SKM-1 (cell line): ENCODE measurements around the gene EEFSEC.

Experiments
- DNase-seq: peaks from one replicate; lab custom pipeline; 2025; ENCODE audit not compliant: unreplicated experiment; lab: John Stamatoyannopoulos, UW

EEFSEC gene

DNA sequence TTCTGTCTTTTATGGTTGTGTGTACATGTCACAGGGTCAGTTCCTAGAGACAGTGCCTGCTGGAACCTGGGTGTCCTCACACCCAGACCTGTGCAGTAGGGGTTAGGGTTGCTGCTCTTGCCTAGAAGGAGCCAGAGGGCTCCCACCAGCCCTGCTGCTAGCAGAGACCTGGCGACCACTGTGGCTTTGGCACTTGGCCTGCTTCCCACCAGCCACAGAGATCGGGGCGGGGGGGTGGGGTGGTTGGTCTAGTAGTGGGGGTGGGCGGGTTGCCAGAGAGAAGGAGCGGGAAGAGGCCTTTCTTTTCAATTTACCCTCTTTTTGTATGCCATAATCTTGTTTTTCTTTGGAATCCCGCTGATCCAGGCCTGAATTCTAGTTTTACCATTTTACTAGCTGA lies 29.4 kb downstream of the EEFSEC start:
- DNase-seq = no peak

DNA sequence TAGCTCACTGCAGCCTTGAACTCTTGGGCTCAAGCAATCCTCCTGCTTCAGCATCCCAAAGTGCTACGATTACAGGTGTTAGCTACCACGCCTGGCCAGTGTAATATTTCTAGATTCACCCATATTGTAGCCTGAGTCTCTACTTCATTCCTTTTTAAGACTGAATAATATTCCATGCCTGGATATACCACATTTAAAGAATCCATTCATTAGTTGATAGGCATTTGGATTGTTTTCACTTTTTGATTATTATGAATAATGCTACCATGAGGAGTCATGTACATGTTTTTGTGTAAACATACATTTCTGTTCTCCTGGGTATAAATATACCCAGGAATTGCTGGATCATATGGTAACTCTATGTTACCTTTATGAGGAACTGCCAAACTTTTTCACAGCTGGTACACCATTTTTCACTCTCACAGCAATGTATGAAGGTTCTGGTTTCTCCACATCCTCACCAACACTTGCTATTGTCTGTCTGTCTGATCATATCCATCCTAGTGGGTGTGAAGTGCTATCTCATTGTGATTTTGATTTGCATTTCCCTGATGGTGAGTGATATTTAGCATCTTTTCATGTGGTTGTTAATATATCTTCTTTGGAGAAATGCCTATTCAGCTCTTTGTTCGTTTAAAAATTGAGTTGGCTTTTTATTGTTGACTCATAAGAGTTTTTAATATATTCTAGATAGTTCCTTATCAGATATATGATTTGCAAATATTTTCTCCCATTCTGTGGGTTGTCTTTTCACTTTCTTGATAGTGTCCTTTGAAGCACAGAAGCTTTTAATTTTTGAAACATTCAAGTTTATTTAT lies 32.6 kb downstream of the EEFSEC start:
- no peak for DNase-seq

DNA sequence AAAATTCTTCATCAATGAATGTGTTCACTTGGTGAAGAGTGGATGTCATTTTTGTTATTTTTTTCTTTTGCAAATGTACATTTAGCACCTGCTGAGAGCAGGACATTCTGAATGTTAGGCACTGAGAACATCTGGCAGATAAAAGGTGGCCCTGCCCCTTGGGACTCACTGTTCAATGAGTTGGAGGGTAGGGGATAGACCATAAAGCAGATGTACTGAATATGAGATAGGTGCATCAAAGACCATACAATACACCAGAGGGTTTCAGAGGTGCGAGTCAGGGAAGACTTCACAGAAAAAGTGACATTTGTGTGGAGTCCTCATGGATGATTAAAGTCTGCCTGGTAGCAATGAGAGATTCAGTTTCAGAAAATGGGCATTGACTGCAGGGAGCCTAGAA lies 34.2 kb downstream of the EEFSEC start:
- DNase-seq = no peak

DNA sequence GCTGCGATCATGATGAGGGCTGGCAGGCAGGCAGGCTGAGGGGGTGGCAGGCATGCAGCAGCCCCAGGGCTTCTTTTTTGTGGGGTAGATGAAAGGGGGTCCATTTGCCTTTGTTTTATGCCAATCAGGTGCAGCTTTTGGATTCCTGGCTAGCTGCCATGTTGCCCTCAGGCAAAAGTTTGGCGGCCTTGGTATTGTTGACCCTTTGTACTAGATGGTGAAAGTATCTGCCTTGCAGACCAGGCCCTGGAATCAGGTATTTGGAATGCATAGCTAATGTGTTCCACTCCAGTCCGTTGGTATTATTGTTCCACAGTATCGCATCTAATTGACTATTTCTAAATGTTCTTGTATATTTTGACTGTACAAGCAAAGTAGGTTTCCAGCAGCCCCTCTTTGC lies 35.0 kb downstream of the EEFSEC start:
- DNase-seq = no peak

DNA sequence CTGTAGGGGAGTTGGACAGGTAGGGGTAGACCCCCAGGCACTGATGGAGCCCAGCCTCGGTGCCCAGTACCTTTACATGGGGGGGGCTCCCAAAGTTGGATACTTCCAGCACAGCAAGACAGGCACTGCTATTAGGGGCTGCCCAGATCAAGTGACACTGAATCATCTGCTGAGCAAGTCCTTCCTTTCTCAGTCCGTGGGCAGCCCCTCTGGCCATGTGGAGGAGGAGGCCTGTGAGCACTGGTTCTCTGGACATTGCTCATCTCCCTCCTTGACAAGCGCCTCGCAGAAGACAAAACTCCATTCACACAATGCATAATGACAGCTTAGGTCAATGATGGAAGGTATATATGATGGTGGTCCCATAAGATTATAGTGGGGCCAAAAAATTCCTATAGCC lies 35.7 kb downstream of the EEFSEC start:
- no peak for DNase-seq

DNA sequence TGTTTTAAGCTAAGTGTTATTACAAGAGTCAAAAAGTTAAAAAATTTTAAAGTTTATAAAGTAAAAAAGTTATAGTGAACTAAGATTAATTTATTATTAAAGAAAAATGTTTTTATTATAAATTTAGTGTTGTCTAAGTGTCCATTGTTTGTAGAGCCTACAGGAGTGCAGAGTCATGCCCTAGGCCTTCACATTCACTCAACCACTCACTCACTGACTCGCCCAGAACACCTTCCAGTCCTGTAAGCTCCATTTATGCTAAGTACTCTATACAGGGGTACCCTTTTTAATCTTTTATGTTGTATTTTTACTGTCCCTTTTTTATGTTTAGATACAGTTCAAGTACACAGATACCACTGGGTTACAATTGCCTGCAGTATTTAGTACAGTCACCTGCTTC lies 37.2 kb downstream of the EEFSEC start:
- DNase-seq = no peak

DNA sequence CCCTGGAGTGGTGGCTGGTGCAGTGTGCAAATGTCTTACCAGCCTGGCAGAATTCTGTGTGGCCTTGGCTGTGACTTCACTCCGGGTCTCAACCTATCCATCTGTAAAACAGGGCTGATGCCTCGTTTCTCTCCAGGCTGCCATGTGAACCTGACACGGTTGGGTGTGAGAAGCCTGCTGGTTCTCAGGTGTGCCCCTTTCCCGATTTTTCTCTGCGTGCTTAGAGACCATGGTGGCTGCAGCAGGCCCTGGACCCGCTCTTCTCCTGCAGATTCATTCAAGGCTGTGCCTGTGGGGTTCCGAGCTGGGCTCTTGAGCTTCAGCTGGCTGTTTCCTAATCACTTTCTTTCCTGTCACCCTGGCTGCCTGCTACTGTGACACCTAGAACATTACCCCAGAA lies 38.9 kb downstream of the EEFSEC start:
- DNase-seq = no peak

DNA sequence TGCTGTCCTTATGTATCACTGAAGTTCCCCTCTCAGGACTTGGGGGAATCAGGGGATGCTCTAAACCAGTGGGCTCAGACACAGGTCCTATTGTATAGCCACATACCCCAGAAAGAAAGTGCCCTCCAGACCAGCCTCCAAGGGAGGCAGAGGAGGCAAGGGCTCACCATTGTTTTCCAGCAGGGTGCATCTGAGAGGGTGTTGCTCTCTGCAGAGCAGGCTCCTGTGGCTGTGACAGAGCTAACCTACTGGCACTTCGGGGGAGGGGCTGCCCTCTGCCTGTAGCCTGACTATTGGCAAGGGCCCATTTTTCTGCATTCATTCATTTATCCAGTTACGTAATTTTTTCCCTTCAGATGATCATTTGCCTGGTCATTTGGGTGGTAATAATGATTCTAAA lies 39.9 kb downstream of the EEFSEC start:
- no peak for DNase-seq

DNA sequence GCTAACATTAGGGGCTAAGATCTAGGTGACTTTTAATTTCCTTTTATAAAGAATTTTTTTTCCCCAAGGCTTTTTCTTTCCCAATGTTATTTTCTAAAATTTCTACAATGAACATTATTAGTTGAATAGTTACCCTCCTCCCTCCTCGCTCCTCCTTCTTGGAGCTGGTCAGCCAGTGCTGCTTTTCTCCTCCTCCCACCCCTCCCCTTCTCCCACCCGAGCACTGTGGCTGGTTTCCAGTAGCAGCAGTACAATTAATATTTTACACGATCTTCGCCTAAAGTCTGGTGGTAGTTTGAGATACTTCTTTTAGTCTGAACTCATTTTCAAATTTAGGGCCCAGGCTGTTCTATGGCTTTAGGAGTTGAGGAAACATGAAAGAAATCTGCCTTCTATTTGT lies 41.6 kb downstream of the EEFSEC start:
- no peak for DNase-seq

DNA sequence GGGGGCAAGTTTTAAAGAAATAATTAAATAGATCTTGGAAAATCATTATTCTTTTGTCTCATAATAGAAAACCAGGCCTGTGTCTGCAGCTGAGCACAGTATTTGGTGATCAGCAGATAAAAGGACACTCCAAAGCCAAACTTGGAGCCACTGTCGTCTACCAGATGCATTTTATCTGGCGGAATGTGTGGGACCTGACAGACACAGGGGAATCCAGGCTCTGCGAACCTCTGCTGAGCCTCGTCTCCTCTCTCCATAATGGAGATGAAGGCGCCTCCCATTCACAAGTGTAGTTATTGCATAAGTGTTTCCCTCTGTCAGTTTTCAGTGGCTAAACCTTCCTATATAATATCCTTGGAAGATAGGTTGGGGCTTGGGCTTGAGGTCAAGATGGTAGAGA lies 42.1 kb downstream of the EEFSEC start:
- no peak for DNase-seq

DNA sequence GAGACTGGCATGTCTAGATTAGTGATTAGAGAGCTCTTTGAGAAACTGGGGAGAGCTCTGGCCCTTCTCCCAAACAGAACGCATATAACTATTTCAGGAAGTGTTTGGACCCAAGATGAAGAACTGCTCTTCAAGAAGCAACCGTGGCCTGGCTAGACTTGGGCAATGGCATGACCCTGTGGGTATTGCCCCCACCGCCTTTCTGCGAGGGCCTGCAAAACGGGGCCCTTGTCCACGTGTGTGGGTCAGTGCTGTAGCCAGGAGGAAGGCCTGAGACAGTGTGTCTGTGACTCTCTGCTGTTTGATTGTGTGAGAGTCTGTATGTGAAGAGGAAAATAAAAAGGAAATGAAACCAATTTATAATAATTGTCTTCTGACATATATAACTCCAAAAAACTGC lies 42.5 kb downstream of the EEFSEC start:
- no peak for DNase-seq

DNA sequence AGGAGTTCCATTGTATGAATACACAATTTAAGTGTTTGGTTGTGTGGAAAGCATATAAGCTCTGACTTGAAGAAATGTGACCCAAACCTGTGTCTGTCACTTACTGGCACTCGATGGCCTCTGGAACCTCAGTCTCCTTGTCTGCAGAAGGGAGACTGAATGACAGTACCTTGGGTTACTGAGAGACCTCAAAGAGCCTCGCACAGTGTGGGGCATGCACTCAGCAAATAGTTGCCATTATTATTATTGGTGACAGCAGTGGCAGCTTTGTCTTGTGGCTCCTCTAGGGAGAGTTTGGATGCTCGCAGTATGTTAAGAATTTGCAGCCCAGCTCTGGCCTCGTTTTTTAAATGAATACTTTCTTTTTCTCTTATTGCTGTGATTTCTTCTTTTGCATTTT lies 43.4 kb downstream of the EEFSEC start:
- DNase-seq = no peak

DNA sequence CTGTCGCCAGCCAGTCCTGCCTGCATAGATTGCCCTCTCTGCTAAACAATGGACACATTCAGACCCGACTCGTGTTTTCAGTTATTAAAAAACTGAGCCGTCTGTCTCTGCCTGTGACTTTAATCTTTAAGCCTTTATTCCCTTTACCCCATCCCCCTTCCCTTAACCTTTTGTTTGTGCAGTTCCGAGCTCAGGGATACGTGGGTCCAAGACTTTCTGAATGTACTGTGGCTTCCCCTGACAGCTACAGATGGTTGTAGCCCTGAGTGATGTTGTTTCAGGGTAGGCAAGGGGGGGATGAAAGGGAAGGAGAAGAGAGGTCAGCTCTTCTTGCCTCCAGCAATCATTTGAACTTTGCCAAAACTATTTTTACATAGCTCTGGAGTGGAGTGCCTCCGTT lies 44.6 kb downstream of the EEFSEC start:
- no peak for DNase-seq

DNA sequence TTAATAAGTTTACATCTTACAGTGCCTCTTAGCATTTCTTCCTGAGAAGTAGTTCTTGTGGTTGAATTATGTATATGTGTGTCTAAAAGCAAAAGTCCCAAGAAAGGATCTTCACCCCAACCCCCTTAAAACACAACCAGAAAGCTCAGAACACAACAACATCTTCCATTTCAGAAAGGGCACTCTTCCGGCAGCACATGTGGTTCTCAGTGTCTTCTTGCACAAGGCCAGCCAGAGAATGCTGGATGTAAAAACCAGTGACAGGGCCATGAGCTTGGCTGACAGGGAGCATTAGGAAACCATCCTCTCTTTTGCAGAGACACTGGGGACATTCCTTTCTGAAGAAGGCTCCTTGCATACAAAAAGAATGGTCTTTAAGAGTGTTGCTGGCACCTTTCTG lies 45.0 kb downstream of the EEFSEC start:
- DNase-seq = no peak

DNA sequence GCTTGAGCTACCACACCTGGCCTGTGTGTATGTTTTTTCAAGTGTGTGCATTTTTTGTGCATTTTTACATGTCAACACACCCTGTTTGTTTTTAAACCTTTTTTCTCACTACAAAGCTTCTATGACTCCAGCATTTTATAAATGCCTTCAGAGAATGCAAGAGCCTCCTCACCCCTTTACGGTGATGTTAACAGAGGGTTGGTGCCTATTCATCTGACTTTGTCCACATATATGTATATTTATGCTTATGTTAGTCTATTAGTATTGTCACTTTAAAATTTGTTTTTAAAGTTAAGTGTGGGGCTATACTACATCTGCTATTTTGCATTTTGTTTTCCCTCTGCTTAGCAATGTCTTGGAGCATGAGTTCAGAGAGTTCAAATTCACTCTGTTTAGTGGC lies 45.8 kb downstream of the EEFSEC start:
- no peak for DNase-seq

DNA sequence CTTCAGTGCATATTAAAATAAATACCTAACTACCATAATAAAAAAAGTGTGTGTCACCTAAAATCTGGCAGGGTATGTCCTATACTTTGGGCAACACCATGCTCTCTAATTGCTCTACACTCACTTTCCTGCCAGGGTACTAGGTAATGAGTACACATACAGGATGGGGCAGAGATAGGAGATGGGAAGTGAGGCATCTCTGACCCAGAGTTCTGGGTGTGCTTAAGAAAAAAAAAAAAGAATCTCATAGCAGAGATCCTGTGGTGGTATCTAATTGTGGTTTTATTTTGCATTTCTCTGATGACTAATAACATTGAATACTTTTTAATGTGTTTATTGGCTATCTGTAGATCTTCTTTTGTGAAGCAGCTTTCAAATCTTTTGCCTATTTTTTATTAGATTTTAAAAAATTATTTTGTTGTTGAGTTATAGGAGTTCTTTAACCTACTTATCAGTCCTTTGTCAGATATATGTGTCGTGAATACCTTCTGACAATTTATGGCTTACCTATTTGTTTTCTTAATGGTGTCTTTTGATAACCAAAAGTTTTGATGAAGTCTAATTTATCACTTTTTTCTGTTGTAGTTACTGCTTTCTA lies 48.0 kb downstream of the EEFSEC start:
- no peak for DNase-seq

DNA sequence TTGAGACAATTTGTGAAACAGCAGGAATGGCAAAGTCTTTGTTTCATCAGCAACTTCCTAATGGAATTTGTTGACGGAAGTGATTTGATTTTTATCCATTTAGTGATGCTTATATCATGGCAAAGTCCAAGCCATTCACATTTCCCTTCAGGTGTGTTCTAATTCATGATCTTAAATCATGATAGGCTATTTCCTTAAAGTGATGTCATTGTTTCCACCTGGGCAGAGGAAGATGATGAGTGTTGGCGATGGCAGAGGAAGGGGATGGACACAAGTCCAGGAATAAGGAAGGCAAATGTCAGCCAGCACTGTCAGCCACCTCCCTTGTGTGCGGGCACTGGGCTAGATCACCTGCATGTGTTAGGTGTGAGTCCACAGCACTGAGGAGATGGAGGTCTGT lies 49.9 kb downstream of the EEFSEC start:
- DNase-seq = no peak

DNA sequence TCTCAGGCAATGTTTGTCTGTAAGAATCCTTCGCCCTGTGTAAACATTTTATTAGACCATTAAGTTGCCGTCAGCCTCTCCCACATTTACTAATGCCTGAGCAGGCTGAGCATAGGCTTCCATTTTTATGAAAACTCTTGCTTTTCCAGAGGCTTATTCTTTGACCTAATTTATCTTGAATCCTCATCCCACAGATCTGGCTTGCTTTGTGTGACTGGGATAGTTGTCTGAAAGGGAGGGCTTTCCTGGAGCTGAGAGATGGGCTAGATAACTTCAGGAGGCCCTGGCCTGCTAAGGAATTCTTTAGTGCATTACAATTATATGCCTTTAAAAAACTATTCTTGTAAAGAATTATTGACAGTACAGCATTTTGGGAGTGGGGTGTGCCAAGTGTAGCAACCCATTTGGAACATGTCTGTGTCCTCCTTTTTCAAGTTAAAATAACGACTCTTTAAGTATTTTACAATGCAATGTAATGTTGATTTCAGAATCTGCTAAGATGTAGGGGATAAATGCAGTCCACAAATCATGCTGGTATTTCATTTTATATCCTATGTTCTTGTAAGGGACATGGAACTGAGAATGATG lies 52.4 kb downstream of the EEFSEC start:
- DNase-seq = no peak

DNA sequence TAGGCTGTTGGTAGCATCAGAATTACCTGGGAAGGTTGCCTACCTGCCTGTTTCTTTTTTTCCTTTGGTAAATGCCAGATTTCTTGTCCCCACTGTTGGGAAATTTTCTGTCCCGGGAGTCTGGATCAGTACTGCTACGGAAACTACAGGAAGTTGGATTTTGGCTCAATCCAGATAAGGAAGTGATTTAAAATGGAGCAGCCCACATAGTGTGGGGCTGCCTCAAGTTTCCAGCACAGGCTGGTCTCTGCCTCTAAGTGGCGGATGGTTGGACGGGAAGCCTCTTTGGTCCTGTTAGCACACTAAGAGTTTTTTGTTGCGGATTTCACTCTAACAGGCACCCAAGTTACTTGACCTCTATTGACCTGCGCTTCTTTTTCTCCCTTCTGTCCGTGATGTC lies 54.7 kb downstream of the EEFSEC start:
- no peak for DNase-seq

DNA sequence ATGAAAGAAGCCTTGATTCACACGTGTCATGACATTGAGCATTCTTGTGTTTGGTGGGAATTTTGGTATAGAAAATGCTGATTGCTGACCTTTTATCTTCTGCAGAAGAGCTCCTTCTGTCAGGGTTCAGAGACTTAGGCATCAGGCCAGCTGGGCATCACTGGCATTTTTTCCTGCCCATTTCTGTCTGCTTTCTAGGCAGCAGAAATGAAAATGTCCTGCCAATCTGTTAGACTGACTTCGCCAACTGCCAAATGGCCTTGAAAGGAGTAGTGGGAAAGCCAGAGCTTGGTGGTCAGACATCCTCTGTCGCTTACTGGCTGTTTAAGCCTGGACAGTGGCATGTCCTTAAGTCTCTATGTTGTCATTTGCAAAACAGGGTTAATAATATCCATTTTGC lies 57.4 kb downstream of the EEFSEC start:
- no peak for DNase-seq

DNA sequence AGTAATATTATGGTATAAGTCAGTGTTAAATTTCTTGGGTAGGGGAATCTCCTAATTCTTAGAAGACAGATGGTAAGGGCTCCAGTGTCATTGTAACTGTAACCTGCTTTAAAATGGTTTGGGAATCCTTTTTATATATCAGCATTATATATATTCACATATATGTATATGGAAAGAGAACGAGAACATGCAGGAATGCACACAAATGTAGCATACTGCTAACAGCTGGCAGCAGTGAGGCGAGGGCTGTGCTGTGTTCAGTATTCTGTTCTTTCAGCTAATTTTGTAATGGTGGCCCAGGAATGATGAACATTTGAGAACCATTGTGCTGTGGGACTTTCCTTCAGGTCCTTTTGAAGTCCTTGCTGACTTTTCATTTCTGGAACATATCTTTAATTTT lies 60.8 kb downstream of the EEFSEC start:
- DNase-seq = no peak

DNA sequence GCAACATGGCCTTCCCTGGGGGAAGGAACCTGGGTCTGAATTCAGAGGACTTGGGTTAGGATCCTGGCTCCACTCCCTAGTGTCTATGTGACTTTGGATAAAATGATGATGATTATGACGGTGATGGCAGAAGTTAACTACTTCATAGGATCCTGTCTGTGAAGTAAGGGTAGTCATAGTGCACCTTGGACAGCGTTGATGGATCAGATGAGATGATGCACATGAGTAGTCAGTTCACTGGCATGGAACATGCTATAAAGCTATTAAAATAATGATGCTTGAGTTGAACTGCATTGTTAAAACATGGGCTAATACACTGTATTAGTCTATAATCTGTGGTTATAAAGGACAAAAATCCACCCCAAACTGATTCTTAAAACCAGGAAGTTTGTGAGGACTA lies 62.0 kb downstream of the EEFSEC start:
- DNase-seq = no peak
